22Rv1 (cell line): Measurements from ENCODE around the gene PBX1.

Source experiments
- ZFX ChIP-seq: fragments of 450-650 bp; IDR thresholded peaks from 2 replicates; pipeline ENCODE4 v1.6.1; 2017; ENCODE audit warnings: antibody characterized with exemption, borderline replicate concordance
- TF ChIP-seq, protein P1 (sequence below): fragments of 450-650 bp; IDR thresholded peaks from 2 replicates; pipeline ENCODE4 v1.5.1; 2017; ENCODE audit warnings: mild to moderate bottlenecking

DNA sequence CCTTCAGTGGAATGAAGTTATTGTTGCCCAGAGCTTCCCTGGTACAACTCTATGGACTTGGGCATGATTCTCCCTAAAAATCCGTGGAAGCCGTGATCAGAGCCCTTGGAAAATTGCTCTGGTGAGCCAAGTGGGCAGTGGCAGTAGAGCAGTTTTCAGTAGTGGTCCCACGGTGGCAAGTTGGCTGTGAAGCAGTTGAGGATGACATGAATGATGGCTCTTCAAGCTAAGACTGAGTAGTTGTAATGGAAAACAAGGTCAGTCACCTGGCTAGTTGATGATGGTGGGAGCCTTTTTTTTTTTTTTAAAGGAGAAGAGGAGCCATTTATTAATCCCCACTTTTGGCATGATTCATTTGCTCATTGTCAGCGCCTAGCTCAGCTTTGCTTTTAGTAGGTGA lies 36.2 kb downstream of the PBX1 start:
- TF ChIP-seq, protein P1, sequence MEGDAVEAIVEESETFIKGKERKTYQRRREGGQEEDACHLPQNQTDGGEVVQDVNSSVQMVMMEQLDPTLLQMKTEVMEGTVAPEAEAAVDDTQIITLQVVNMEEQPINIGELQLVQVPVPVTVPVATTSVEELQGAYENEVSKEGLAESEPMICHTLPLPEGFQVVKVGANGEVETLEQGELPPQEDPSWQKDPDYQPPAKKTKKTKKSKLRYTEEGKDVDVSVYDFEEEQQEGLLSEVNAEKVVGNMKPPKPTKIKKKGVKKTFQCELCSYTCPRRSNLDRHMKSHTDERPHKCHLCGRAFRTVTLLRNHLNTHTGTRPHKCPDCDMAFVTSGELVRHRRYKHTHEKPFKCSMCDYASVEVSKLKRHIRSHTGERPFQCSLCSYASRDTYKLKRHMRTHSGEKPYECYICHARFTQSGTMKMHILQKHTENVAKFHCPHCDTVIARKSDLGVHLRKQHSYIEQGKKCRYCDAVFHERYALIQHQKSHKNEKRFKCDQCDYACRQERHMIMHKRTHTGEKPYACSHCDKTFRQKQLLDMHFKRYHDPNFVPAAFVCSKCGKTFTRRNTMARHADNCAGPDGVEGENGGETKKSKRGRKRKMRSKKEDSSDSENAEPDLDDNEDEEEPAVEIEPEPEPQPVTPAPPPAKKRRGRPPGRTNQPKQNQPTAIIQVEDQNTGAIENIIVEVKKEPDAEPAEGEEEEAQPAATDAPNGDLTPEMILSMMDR = no peak
- no peak for TF ChIP-seq ZFX
